Loucy (cell line): ENCODE results near the gene CEP128.

Experiments
- H2AFZ ChIP-seq: fragments of 200-600 bp; sonication (generic); 2 replicates; pipeline ENCODE4 v1.6.0; 2016; ENCODE audit warnings: antibody characterized with exemption, mild to moderate bottlenecking, low read length, moderate library complexity
- H3F3A ChIP-seq: fragments of 200-600 bp; 2 replicates; pipeline ENCODE4 v1.6.0; 2016; ENCODE audit warnings: antibody characterized with exemption, low read depth, mild to moderate bottlenecking
- H3K27me3 ChIP-seq: fragments of 200-600 bp; sonication (generic); 2 replicates; pipeline ENCODE4 v1.6.1; 2014; ENCODE audit warnings: low read length, mild to moderate bottlenecking; ENCODE audit not compliant: insufficient read depth, poor library complexity, severe bottlenecking
- H3K36me3 ChIP-seq: fragments of 200-600 bp; sonication (generic); 2 replicates; pipeline ENCODE4 v1.6.1; 2016; ENCODE audit warnings: low read length; ENCODE audit not compliant: insufficient read depth
- H3K4me1 ChIP-seq: fragments of 200-600 bp; sonication (generic); 2 replicates; pipeline ENCODE4 v1.5.1; 2014; ENCODE audit warnings: low read length, mild to moderate bottlenecking; ENCODE audit not compliant: insufficient read depth, poor library complexity, severe bottlenecking
- H3K4me2 ChIP-seq: fragments of 200-600 bp; sonication (generic); 2 replicates; pipeline ENCODE4 v1.6.0; 2014; ENCODE audit warnings: antibody characterized with exemption, low read length, low read depth, mild to moderate bottlenecking; ENCODE audit not compliant: poor library complexity, severe bottlenecking
- H3K4me3 ChIP-seq: fragments of 200-600 bp; sonication (generic); 2 replicates; pipeline ENCODE4 v1.5.1; 2014; ENCODE audit warnings: low read length, mild to moderate bottlenecking, mixed read lengths; ENCODE audit not compliant: poor library complexity, severe bottlenecking
- H3K79me2 ChIP-seq: fragments of 200-600 bp; sonication (generic); 2 replicates; pipeline ENCODE4 v1.6.1; 2014; ENCODE audit warnings: low read length; ENCODE audit not compliant: insufficient read depth
- H3K9ac ChIP-seq: fragments of 200-600 bp; sonication (generic); 2 replicates; pipeline ENCODE4 v1.6.0; 2014; ENCODE audit warnings: mild to moderate bottlenecking, low read depth, low read length, moderate library complexity; ENCODE audit not compliant: poor library complexity, severe bottlenecking
- H3K9me2 ChIP-seq: fragments of 200-600 bp; sonication (generic); replicated peaks from 2 replicates; pipeline ENCODE4 v1.6.1; 2016; ENCODE audit warnings: low read depth, low read length, mixed read lengths
- H3K9me3 ChIP-seq: fragments of 200-600 bp; sonication (generic); 2 replicates; pipeline ENCODE4 v1.6.1; 2014; ENCODE audit warnings: mild to moderate bottlenecking, antibody characterized with exemption, low read length, low read depth; ENCODE audit not compliant: insufficient read depth
- H4K20me1 ChIP-seq: fragments of 200-600 bp; sonication (generic); 2 replicates; pipeline ENCODE4 v1.6.0; 2014; ENCODE audit warnings: antibody characterized with exemption, low read length, mild to moderate bottlenecking; ENCODE audit not compliant: insufficient read depth, poor library complexity, severe bottlenecking
- CTCF ChIP-seq: fragments of 200-600 bp; sonication (generic); conservative IDR thresholded peaks from 2 replicates; pipeline ENCODE4 v1.5.1; 2014; ENCODE audit warnings: mild to moderate bottlenecking, antibody characterized with exemption, low read length
- EZH2phosphoT487 ChIP-seq: fragments of 200-600 bp; IDR thresholded peaks from 2 replicates; pipeline ENCODE4 v1.6.1; 2018; ENCODE audit warnings: antibody characterized with exemption, mild to moderate bottlenecking, moderate library complexity, borderline replicate concordance

CEP128 gene

GRCh38 chr14:80698974-80699373 lies 242.6 kb downstream of the CEP128 start:
- TF ChIP-seq CTCF = no peak
- TF ChIP-seq EZH2phosphoT487 = no peak
- Histone ChIP-seq H3K4me1 (no peaks in the 10 kb centered on the region), H4K20me1 (no peaks in the 10 kb centered on the region), H3K36me3 (peaks cover 2% of the 10 kb centered on the region; the same call in 1 of the 2 replicates), H3K9ac (no peak overlapping the region), H3K9me2 (no peaks in the 10 kb centered on the region), H3K4me3 (no peak overlapping the region), H3K27me3 (no peaks in the 10 kb centered on the region), H3F3A (no peaks in the 10 kb centered on the region), H2AFZ (no peak overlapping the region), H3K9me3 (no peaks in the 10 kb centered on the region), H3K4me2 (no peak overlapping the region), H3K79me2 (no peaks in the 10 kb centered on the region)

GRCh38 chr14:80695869-80696268 lies 245.7 kb downstream of the CEP128 start:
- no peaks in the 10 kb centered on the region for H3K9me2 ChIP-seq
- no peaks in the 10 kb centered on the region for H3K36me3 ChIP-seq
- no peak overlapping the region for H3K4me3 ChIP-seq
- H3K27me3 ChIP-seq = no peaks in the 10 kb centered on the region
- H3K4me1 ChIP-seq = no peaks in the 10 kb centered on the region
- no peaks in the 10 kb centered on the region for H3K79me2 ChIP-seq
- no peaks in the 10 kb centered on the region for H4K20me1 ChIP-seq
- H3K9ac ChIP-seq = no peak overlapping the region
- no peak overlapping the region for H3K4me2 ChIP-seq
- H3F3A ChIP-seq = no peaks in the 10 kb centered on the region; the same call in 1 of the 2 replicates
- no peaks in the 10 kb centered on the region for H3K9me3 ChIP-seq
- H2AFZ ChIP-seq = no peak overlapping the region
- no peak for TF ChIP-seq EZH2phosphoT487
- TF ChIP-seq CTCF = no peak

GRCh38 chr14:80692903-80693302 lies 248.6 kb downstream of the CEP128 start:
- H3F3A ChIP-seq = no peaks in the 10 kb centered on the region; the same call in 1 of the 2 replicates
- no peak overlapping the region for H3K4me2 ChIP-seq
- no peaks in the 10 kb centered on the region for H3K9me2 ChIP-seq
- no peaks in the 10 kb centered on the region for H3K36me3 ChIP-seq
- H3K9ac ChIP-seq = no peak overlapping the region
- no peak overlapping the region for H2AFZ ChIP-seq
- no peaks in the 10 kb centered on the region for H3K4me1 ChIP-seq
- H4K20me1 ChIP-seq = no peaks in the 10 kb centered on the region
- no peak overlapping the region for H3K4me3 ChIP-seq
- TF ChIP-seq EZH2phosphoT487 = no peak
- no peak for TF ChIP-seq CTCF
- no peaks in the 10 kb centered on the region for H3K9me3 ChIP-seq
- no peaks in the 10 kb centered on the region for H3K27me3 ChIP-seq
- H3K79me2 ChIP-seq = no peaks in the 10 kb centered on the region
